UCSD-AML1 (cell line): ENCODE results near the gene HDGF.

Source experiments
- DNase-seq: peaks from one replicate; lab custom pipeline; 2025; ENCODE audit not compliant: unreplicated experiment; lab: John Stamatoyannopoulos, UW

HDGF gene

DNA sequence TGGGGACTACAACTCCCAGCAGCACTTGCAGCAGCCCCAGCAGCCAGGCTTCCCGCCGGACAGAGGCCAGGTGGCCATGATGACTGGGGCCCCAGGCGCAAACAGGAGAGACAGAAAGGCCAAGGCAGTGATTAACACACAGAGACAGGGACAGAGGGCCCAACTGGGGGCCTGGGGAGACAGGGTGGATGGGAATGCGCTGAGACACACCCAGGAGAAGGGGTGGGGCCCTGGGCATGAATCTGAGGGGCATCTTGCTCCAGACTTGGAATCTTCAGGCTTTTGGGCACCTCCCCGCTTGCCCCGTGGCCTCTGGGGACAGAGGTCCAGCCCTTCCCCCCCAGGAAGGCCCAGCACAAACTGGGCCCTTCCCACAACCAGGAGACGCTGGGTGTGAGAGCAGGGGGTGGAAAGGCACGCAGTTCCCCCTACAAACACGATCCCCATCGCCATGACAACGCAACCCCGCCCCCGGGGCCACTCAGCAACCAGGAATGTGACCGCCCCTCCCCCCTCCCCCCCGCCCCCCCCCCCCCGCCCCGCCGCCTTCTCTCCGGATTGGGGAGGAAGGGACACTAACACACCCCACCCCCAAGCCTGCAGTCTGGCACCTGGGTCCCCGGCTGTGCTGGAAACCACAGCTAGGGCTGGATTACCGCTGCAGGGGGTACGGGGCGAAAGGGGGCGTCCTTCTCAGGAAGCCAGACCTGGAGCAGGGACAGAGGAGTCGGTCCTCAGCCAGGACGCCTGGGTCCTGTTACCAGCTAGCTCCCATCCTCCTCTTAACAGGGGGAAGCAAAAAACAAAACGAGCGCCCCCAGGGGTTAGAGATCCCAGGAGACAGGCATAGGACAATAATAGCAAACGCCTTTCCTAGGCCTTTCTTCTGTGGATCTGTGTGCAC lies 4.5 kb downstream of the HDGF start:
- DNase-seq: peak; percentile 41

DNA sequence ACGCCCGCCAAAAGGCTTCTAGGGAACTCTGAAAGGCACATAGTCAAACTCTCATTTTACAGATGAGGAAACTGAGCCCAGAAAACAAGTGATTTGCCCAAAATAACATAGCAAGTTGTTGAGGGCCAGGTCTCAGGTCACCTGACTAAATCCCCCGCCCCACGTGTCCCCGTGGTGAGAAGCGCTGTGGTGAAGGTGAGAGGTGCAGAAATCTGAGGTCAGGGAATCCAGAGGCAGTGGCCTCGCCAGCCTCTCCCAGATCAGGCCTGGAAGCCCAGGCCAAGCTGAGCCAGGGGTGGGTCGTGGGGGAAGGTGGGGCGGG lies 5.1 kb downstream of the HDGF start:
- DNase-seq: no peak

DNA sequence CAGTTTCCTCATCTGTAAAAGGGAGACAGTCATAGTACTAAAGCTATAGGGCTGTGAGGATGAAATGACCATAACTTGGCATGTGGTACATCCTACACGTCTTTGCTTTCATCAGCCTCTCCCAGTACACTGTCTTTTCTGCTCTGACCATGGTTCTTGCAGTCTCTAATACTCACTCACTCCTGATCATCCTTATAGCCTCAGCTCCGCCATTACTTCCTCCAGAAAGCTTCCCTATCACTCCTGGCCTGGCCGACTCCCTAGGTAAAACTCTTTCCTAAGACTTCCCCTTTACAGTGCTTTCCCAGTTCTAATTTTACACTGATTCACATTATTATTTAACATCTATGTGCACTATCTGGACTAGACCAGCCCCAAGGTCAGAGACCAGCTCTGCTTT lies 5.6 kb downstream of the HDGF start:
- no peak for DNase-seq

DNA sequence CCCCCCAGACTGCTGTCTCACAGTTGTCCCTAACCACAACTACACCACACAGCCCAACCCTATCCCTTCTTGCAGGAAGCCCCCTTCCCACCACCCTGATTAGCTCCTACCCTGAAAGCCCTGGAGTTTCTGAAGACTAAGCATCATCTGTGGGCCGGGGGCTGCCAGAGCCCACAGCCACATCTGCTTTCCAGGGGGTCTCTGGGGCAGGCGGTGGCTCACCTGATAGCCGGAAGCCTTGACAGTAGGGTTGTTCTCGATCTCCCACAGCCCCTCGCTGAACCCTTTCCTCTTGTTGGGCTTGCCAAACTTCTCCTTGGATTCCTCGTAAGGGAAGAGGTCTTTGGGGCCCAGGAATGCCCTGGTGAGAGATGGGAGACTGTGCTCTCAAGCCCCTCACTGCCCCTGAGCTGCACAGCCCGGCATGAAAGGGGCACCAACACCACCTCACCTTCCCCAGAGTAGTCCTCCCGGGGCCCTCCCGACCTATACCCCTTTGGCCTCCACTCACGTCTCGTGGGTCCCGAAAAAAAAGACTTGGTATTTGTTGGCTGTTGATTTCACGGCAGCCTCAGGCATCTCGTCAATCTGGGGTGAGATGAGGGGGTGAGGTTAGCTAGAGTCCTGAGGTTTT lies 6.6 kb downstream of the HDGF start:
- DNase-seq: no peak

DNA sequence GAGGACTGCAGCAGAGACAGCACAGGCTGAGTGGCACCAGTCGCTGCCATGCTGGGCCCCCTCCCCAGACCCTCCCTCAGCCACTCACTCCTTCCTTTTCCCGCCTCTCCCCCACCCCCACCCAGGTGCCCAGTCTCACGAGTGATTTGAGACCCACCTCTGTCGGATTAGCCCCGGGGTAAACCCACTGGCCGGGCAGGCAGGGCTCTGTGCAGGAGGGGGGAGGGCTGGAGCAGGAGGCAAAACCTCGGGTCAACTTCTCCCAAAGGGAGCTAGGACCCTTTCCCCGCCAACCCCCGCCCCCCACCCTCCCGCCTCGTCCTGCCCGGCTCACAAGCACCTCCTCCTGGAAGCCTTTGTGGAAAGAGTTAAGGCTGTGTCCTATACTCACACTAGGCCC lies 7.1 kb downstream of the HDGF start:
- DNase-seq: no peak

DNA sequence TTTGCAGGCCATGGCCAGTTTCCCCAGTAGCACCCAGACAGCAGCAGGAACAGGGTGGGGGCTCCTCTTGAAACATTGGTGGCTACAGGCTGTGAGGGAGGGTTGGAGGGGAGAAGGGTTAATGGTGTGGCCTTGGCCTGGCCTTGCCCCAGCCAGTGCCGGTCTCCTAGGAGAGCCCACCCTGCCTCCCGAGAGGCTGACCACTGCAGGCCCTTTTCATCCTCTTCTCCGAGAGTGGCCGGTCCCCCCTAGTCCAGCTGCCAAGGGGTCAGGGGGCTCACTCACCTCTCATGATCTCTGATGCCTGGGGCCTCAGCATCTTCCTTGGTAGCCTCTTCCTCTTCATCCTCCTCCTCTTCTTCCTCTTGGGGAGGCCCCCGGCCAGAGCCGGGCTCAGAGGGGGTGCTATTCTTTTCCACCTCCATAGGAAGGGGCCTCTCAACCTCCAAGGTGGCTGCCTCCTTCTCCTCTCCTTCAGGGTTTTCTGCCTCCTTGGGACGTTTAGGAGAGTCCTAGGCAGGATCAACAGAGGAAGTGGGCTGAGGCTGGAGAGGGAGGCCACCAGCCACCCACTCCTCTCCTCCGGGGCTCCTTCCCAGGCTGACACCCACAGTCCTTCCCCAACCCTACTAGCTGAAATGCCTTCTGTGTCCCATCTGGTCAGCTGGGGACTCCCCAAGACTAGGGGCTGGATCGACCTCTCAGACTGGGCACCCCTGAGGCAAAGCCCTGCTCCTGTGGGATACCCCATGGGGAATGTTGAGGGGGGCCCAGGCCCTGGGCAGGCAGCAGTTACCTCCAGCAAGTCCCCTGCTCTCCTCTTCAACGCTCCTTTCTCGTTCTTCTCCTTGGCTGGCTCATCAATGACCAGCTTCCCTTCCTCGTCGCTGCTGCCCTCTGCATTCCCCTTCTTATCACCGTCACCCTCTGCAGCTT lies 7.8 kb downstream of the HDGF start:
- no peak for DNase-seq

DNA sequence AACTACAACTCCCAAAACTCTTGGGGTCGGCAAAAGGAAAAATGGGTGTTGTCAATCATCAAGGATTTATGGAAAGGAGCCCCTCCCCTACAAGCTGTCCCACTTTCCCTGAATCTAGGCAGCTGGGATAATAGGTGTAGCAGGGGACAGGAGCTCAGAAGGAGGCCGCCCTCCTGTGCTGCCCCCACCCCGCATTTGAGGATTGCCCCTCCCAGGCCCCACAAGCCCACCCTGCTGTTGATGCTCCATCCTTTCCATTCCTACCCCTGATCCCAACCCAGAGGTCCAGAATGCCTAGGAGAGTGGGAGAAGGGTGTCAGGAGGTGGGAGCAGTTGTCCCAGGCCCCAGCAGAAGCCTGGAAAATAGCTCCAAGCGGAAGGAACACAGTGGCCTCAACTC lies 8.7 kb downstream of the HDGF start:
- DNase-seq: no peak

DNA sequence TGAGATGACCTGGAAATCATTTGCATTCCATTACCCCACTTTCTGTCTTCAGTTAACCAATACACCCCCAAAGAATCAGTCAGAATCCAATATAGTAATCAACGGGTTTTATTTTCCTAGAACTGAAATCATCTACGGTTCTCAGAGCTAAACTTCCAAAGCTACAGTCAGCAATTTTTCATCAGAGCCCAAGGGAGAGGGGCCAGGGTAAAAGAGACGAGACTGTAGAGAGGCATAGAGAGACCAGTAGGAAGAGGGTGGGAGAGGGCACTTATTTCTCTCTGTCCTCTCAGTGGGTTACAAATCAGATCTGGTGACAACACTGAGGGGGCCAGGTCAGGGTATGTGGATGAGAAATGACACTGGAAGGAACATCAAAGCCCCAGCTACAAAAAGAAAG lies 9.5 kb downstream of the HDGF start:
- DNase-seq: no peak

DNA sequence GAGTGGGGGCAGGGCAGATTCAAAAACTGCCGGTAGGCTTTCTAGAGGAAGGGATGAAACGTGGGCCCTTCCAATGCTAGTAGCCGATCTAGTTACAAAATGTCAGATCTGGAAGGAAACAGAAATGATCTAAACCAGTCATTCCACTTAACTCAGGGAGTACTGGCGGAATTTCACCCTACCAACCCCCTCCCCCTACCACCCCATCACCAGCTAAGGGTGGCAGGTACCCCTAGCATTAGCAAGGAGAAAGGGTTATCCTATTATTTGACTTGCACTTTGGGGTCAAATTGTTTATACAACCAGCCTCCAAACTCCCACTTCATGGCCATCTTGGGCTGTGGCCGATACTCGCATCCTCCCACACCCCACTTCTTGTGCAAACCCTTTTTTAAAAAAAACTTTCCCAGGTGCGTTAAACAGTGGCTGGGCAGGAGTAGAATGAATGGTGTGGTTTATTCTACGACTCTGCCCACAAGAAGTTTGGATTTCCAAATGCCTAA lies 9.9 kb downstream of the HDGF start:
- DNase-seq: no peak

DNA sequence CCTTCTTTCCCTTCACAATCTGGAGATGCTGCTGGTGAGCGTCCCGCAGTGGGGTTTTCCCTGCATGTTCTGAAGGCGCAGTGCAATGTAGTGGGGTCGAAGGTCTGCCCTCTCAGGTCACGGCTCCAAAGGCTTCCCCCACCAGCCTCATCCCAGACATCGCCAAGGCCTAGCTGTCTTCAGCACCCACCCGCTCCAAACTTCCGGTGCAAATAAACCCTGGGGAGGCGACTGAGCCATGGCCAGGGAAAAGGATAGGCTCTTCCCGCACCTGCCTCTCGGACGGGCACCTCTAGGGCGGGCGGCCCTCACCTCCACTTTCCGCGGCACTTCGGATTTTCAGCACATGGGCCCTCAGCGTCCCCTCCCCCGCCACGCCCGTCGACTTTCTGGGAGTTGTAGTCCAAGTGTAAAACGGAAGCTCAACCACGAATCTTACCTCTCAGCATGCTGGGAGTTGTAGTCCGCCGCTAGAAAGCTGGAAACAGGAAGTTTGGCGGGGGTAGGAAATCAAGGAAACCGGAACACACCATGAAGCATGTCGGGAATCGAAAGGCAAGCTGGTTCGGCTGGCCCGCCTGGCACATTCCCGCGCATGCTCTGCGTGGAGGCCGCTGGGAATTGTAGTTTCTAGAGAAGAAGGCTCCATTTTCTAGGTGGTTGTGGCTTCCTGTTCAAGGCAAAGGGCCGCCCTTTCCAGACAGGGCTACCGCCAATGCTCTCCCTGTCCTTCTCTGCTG lies 10.6 kb downstream of the HDGF start, which contains the start of gene MRPL24:
TSS of gene MRPL24 (minus strand) at position 348 of the 740 bp plus-strand sequence. CDS start 2,384 bp downstream, outside the sequence.
- peak; percentile 97 for DNase-seq

DNA sequence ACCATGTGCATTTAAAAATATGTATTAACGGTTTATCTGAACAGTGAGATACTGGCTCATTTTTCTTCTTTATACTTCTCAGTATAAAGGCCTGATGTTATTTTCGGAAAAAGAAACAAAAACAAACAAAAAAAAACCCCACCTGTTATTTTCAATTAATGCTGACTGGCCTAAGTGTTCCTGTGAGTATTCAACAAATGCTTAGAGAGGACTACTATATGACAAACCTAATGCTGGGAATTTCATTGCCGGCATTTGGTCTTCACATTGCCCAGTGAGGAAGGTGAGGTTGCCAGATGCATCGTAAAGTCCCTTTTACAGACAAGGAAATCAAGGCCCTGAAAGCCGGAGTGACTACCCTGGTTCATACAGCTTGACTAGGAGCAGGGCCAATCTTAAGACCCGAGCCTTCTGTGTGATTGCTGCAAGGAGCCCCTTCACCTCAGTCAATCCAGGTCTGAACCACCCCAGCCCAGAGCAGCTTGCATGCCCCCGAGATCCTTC lies 11.2 kb downstream of the HDGF start:
- no peak for DNase-seq

DNA sequence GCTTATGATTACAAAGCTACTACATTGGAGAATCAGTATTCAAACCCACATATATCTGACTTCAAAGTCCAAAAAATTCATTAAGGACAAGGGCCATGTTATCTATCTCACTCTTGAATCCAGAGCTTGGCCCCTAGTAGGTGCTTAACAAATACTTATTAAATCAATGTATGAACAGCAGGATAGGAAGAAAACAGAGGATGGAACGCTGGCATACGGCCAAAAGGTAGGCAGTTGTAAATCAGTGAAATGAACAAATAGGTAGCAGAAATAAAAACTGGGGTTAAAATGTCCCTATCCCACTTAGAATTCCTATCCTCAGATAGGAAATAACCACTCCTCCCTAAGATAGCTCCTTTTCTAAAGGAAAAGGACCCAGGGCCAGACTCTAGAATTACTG lies 12.6 kb downstream of the HDGF start:
- no peak for DNase-seq

DNA sequence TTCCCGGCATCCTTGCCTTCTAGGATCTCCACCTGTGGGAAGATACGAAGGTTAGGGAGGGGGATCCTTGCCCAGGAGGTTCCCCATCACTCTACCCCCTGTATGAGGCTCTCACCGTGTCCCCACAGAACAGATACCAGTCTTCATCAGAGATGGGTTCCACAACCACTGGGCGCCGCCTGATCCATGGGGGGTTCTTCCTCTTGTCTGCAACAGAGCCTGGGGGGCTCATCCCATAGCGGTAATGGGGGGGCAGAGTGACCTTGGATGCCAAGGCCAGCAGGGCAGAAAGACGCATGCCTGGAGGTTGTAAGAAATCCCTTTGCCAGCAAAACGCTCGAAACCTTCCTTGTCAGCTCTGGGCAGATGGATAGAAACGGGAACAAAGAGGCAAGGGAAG lies 13.1 kb downstream of the HDGF start:
- DNase-seq: no peak

DNA sequence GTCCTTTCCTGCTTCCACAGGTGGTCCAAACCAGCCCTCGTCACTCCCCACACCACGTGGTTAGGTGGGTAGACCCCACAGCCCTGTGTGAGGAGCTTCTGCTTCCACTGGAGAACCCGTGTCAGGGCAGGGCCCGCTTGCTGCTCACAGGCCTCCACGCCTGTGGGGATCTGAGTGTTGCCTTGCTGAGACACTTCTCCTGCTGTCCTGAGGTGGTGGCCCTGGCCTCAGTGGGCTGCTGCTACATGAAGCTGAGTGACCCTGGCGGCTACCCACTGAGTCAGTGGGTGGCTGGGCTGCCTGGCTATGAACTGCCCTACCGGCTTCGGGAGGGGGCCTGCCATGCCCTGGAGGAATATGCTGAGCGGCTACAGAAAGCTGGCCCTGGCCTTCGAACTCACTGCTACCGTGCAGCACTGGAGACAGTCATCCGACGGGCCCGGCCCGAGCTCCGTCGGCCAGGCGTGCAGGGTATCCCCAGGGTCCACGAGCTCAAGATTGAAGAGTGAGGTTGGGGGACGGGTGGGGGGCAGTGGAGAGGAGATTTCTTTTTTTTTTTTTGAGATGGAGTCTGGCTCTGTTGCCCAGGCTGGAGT lies 17.4 kb downstream of the HDGF start:
- no peak for DNase-seq

DNA sequence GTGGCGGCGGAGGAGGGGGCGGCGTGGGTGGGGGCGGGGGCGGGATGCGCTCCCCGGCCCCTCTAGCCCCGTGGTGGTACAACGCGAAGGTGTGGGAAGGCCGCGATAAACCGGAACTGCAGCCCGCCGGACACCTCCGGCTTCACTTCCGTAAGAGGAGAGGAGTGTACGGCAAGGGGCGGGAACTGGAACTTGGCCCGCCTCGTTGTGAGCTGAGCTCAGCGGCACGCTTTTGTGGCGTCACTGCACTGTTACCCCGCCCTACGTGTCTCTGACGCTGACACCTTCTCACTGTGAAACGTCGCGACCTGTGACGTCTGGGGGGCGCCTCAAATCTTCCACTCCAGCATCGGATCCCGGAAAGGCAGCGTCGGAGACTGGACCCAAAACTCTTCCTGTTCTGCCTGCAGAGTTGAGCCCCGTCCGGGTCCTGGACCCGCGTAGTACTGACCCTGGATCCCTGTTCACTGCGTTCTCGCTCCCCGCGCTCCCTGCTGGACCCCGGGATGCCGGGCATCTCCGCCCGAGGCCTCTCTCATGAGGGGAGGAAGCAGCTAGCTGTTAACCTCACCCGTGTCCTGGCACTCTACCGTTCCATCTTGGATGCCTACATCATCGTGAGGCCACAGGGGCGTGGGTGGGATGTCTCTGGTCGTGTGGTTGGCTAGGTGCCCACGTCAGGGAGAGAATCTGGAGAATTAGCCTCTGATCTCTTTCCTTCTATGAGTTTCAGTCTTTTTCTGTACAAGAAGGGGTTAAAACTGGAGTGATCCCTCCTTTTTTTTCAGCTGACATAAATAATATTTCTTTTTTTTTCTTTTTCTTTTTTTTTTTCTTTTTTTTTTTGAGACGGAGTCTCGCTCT lies 22.6 kb downstream of the HDGF start, which contains the start of gene ISG20L2:
TSS of gene ISG20L2 (minus strand) at position 168 of the 864 bp plus-strand sequence. CDS start 1,114 bp downstream, outside the sequence.
- peak; percentile 98 for DNase-seq

DNA sequence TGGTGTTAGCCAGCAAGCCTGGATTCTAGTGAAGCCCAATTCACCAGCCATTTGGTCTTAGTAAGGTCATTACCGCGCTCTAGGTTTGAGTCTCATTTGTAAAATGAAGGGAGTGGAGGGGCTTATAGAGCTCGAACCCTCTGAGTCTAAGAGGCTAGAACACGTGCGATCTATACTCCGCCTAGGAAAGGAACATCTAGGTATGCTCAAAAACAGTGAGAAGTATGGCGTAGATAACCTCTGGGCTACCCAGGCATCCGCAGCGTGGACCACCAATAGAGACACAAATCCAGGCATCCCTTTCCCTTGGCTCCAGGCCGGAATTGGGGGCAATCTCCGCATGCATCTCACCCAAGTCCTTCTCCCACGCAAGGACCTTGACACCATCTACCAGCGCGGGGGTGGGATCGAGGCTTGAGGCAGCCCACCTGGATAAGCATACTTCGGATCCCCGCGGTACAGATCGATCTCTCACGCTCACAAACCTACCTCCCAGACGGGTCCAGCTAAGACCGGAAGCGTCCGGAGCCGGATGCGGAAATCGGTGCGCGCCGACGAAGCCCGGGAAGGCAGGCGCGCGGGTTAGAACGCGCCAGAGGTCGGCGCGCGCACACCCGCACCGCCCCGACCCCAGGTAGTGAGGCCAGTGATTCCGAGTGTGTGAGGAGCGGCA lies 23.4 kb downstream of the HDGF start, which contains the start of gene METTL25B:
TSS of gene METTL25B (plus strand) at position 544 of the 673 bp plus-strand sequence. CDS start 636 bp downstream, outside the sequence.
- peak; percentile 88 for DNase-seq

DNA sequence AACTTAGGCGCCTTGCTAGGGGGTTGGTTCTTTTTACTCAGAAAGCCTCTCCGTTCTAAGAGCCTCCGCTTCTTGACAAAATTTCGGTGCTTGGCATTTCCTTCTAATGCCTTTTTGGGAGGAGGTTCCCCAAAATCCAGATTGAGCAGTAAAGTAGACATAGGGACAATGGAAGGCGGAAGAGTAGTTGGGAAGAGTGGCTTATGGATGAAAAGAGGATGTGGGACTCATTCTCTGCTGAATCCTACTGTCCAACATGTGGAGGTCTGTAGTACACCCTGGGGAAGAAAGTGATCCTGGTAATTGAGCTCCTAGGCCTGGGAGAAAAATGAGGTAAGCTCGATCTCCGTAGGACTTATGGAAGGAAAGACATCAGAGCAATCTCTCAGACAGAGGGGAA lies 24.0 kb downstream of the HDGF start:
- DNase-seq: no peak

DNA sequence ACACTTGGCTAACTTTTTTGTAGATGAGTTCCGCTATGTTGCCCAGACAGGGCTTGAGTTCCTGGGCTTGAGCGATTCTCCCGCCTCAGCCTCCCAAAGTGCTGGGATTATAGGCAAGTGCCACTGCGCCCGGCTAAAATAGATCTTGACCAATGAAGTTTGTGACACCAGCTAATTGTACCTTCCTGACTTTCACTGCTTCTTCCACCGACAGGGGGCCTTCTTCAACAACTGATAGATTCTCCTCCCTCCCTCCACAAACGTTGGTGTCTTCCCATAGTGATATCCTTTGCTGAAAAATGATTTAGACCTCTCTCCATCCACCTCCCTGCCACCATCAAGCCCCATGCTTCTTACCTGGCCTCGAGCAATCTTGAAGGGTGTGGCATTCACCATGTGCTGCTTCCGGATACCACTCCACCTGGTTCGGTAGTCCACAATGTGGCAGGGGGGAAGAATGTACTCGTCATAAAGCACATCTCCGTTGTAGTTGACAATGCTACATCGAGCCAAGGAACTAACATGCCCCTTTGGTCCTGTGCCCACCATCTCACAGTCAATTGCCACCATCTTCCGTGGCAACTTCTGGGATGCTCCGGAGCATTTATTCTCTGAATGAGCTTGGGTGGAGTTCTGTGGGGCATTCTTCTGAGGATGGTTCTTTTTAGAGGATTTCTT lies 24.8 kb downstream of the HDGF start:
- DNase-seq: peak; percentile 33
